Posterior cingulate gyrus (tissue), 11 donors: ENCODE data around the gene KAZN.
A peak's percentile ranks its signal among the peaks of the same experiment; 100 is the strongest.

Source experiments
- DNase-seq, 10 donors: peaks; one replicate each; pipeline versions ENCODE4 v3.0.0 to v3.0.0-alpha.2; 2020 to 2021; ENCODE audit warnings: mixed read lengths in 3 of 10
- intact Hi-C: fragments of 100-400 bp; cut with DNase I; formaldehyde crosslinking; loops from one replicate; pipeline ENCODE4 v1.15.1; 2023

KAZN gene

GRCh38 chr1:14636897-14637632 is 38.6 kb downstream of the KAZN start:
- no peak for DNase-seq
- intact Hi-C loops = no loop called here

GRCh38 chr1:14639291-14640050 is 41.0 kb downstream of the KAZN start:
- no peak for DNase-seq

GRCh38 chr1:14642712-14643111 is 44.2 kb downstream of the KAZN start:
- no peak for DNase-seq
- intact Hi-C loops = no loop called here

More at GRCh38 chr1:14639291-14640050, 41.0 kb downstream of the KAZN start:
- intact Hi-C loops = no loop called here

- no peak for DNase-seq
- intact Hi-C loops = no loop called here
Observed at GRCh38 chr1:14646973-14647372, 48.5 kb downstream of the KAZN start.

GRCh38 chr1:14647777-14648176 is 49.3 kb downstream of the KAZN start:
- intact Hi-C loops = no loop called here

GRCh38 chr1:14648391-14648790 is 49.9 kb downstream of the KAZN start:
- intact Hi-C loops = no loop called here
- no peak for DNase-seq

More at GRCh38 chr1:14647777-14648176, 49.3 kb downstream of the KAZN start:
- DNase-seq = no peak

- no peak for DNase-seq
- intact Hi-C loops = no loop called here
Observed at GRCh38 chr1:14648896-14649855, 50.7 kb downstream of the KAZN start.

- no peak for DNase-seq
- intact Hi-C loops = no loop called here
Observed at GRCh38 chr1:14649976-14650375, 51.5 kb downstream of the KAZN start.

- DNase-seq = no peak
- intact Hi-C loops = no loop called here
Observed at GRCh38 chr1:14650951-14651350, 52.5 kb downstream of the KAZN start.

- intact Hi-C loops = no loop called here
- no peak for DNase-seq
Observed at GRCh38 chr1:14652840-14653239, 54.4 kb downstream of the KAZN start.

GRCh38 chr1:14653461-14653960 is 55.0 kb downstream of the KAZN start:
- no peak for DNase-seq
- intact Hi-C loops = no loop called here

- DNase-seq = no peak
Observed at GRCh38 chr1:14654554-14654953, 56.1 kb downstream of the KAZN start.

GRCh38 chr1:14655385-14655784 is 56.9 kb downstream of the KAZN start:
- no peak for DNase-seq
- intact Hi-C loops = no loop called here

More at GRCh38 chr1:14654554-14654953, 56.1 kb downstream of the KAZN start:
- intact Hi-C loops = no loop called here

- peak in 1 of 10 donors; percentile 26 for DNase-seq
- intact Hi-C loops = no loop called here
Observed at GRCh38 chr1:14656384-14656937, 58.0 kb downstream of the KAZN start.

- intact Hi-C loops = no loop called here
- peak in 1 of 10 donors; percentile 14 for DNase-seq
Observed at GRCh38 chr1:14658642-14659041, 60.2 kb downstream of the KAZN start.

- intact Hi-C loops = no loop called here
Observed at GRCh38 chr1:14659913-14660312, 61.4 kb downstream of the KAZN start.

GRCh38 chr1:14660801-14661200 is 62.3 kb downstream of the KAZN start:
- intact Hi-C loops = no loop called here
- peak in 1 of 10 donors; percentile 15 for DNase-seq

More at GRCh38 chr1:14659913-14660312, 61.4 kb downstream of the KAZN start:
- DNase-seq = peak in 1 of 10 donors; percentile 66

GRCh38 chr1:14661222-14661621 is 62.7 kb downstream of the KAZN start:
- no peak for DNase-seq
- intact Hi-C loops = no loop called here

- peak in 1 of 10 donors; percentile 38 for DNase-seq
- intact Hi-C loops = no loop called here
Observed at GRCh38 chr1:14662116-14662515, 63.6 kb downstream of the KAZN start.

GRCh38 chr1:14663773-14664172 is 65.3 kb downstream of the KAZN start:
- intact Hi-C loops = no loop called here
- no peak for DNase-seq
